Activated T-helper 1 cell treated with Interleukin-2 at 50 U/mL for 16 hours (primary cell): ENCODE data around the gene GATD1.

Source experiments
- DNase-seq: peaks from one replicate; pipeline ENCODE4 v3.0.0-alpha.2; 2020; ENCODE audit warnings: low read depth

The GATD1 gene

GRCh38 chr11:795634-796564, 18.6 kb upstream of the GATD1 start:
- DNase-seq = peak; percentile 64

- DNase-seq = no peak
Observed at GRCh38 chr11:794766-795633, 17.7 kb upstream of the GATD1 start.

- DNase-seq = no peak
Observed at GRCh38 chr11:794013-794765, 16.9 kb upstream of the GATD1 start.

GRCh38 chr11:793556-793955, 16.3 kb upstream of the GATD1 start:
- DNase-seq = no peak

GRCh38 chr11:792873-793272, 15.6 kb upstream of the GATD1 start:
- no peak for DNase-seq

GRCh38 chr11:792535-792821, 15.2 kb upstream of the GATD1 start:
- no peak for DNase-seq

GRCh38 chr11:791658-792534, 14.6 kb upstream of the GATD1 start:
- DNase-seq = no peak

- no peak for DNase-seq
Observed at GRCh38 chr11:790721-791564, 13.7 kb upstream of the GATD1 start.

- no peak for DNase-seq
Observed at GRCh38 chr11:789943-790342, 12.7 kb upstream of the GATD1 start, which contains the start of gene CEND1. CEND1 (minus strand) TSS chr11:790090; CDS start chr11:788576, 1,514 bp downstream.

- no peak for DNase-seq
Observed at GRCh38 chr11:788953-789940, 12.0 kb upstream of the GATD1 start.

GRCh38 chr11:788009-788640, 10.8 kb upstream of the GATD1 start:
- no peak for DNase-seq

- no peak for DNase-seq
Observed at GRCh38 chr11:787084-787675, 9.9 kb upstream of the GATD1 start.

GRCh38 chr11:786235-787083, 9.2 kb upstream of the GATD1 start:
- no peak for DNase-seq

- DNase-seq = no peak
Observed at GRCh38 chr11:783581-784015, 6.3 kb upstream of the GATD1 start.

GRCh38 chr11:782264-783174, 5.2 kb upstream of the GATD1 start:
- DNase-seq = no peak

GRCh38 chr11:779955-780532, 2.8 kb upstream of the GATD1 start:
- DNase-seq = no peak
